Activated T-helper 9 cell treated with anti-CD3 and anti-CD28 coated beads, Interleukin-2, amount 50 U/mL, for 16 hours (primary cell): ENCODE results near the gene KNOP1.
"Not testable (repeated sequence)": the region's sequence is repeated elsewhere in the genome, so short reads cannot be mapped to it uniquely, and the experiment has no call there.

ENCODE experiments used
- DNase-seq: peaks from one replicate; pipeline ENCODE4 v3.0.0-alpha.2; 2020; ENCODE audit warnings: low read depth

The KNOP1 gene

DNA sequence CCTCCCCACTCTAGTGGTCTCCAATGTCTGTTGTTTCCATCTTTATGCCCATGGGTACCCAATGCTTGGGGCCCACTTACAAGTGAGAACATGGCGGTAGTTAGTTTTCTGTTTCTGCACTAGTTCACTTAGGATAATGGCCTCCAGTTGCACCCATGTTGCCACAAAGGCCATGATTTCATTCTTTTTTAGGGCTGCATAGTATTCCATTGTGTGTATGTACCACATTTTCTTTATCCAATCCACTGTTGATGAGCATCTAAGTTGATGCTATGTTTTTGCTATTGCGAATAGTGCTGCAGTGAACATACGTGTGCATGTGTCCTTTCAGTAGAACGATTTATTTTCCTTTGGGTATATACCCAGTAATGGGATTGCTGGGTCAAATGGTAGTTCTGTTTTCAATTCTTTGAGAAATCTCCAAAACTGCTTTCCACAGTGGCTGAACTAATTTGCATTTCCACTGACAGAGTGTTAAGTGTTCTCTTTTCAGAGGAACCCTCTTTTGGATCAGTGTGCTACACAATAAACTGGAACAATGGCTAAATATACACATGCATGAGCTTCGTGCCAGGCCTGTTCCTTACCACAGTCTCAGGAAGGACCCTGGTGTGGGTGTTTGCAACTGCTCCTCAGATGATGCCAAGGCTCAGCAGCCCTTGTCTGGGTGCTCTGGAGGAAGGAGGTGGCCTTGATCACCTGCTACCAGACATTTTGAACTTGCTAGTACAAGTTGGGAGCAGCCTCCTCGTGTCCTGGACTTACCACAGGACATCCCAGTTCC, 34.4 kb downstream of the KNOP1 start:
- no peak for DNase-seq

DNA sequence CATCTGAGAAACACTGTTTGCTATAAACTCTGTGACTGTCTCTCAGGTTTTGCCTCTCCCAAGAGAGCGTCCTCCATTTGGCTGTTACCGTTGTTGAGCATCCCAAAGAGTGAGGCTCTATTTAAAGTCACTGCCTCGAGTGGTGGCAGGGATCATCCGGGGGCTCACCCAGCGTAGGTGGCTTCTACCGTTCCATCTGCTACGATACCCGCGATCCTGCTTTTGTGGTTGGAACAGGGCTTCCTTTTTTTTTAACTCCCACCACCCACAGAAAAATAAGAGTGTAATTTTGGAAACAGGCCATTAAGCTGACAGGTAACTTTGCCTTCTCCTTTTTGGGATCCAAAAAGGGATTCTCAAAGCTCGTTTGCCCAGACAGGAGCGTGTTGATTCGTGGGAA, 36.4 kb downstream of the KNOP1 start:
- no peak for DNase-seq

DNA sequence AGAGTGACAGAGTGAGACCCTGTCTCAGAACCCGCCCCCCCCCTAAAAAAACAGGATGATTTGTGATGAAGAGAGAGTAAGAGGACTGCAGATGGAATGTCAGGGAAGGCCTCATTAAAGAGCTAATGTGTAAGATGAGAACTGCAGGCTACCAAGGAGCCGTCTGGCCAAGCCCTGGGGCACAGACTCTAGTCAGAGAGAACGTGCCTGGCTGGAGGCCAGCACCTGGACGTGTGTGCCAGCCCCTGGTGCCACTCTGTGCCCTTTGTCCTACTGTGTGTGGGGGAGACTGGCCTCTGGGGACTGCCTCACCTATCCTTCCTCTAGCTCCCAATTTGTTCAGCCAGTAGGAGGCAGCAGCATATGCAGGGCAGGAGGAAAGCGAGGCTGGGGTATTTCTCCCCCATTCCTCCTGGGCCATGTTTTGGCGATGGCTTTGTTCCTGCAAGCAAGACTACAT, 37.1 kb downstream of the KNOP1 start:
- no peak for DNase-seq

- not testable (repeated sequence) for DNase-seq
Measured at GRCh38 chr16:19679281-19679680, 38.7 kb downstream of the KNOP1 start.

GRCh38 chr16:19678804-19679203, 39.2 kb downstream of the KNOP1 start:
- no peak for DNase-seq

- DNase-seq = no peak
Measured at GRCh38 chr16:19677402-19677801, 40.6 kb downstream of the KNOP1 start.

- DNase-seq = no peak
Measured at GRCh38 chr16:19674485-19674884, 43.5 kb downstream of the KNOP1 start.

- DNase-seq = no peak
Measured at GRCh38 chr16:19672378-19672777, 45.6 kb downstream of the KNOP1 start.

- DNase-seq = no peak
Measured at GRCh38 chr16:19666477-19666876, 51.5 kb downstream of the KNOP1 start.

DNA sequence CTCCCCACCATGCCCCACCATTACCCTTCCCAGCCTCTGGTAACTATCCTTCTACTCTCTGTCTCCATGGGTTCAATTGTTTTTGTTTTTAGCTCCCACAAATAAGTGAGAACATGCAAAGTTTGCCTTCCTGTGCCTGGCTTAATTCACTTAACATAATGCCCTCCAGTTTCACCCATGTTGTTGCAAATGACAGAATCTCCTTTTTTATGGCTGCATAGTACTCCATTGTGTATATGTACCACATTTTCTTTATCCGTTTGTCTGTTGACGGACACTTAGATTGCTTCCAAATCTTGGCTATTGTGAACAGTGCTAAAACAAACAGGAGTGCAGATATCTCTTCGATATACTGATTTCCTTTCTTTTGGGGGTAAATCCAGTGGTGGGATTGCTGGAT, 52.7 kb downstream of the KNOP1 start:
- not testable (repeated sequence) for DNase-seq

DNA sequence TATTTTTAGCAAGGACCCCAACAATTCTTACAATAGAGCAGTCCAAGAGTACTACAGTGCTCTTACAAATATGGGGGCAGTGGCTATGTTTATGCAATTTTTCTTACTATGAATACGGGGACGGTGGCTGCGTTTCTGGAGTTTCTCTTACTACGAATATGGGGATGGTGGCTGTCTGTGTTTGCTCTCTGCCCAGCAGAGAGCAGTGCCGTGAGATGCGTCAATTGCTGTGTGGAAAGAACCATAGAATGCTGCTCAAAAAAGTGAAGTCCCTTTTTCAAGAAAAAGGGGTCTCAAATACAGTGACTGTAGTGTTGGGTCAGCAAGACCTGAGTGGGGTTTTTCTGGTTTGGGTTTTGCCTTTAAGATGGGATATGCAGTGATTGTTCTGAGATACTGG, 53.9 kb downstream of the KNOP1 start:
- DNase-seq = no peak

DNA sequence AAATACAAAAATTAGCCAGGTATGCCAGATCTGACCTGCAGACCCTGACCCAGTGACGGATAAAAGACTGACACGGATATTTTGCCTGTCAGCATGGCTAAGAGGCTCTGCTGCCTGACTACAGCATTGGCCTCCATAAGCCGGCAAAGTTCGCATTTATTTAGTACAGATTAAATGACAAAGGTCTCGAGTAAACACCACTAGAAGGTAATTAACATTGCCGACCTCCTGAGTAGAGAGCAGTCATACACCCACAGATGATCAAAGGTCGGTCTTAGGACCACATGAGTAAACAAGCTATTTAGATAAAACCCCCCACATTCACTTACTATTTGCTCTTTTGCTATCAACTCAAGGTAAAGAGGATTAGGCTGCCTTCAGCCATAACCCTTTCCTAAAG, 55.7 kb downstream of the KNOP1 start:
- no peak for DNase-seq

DNA sequence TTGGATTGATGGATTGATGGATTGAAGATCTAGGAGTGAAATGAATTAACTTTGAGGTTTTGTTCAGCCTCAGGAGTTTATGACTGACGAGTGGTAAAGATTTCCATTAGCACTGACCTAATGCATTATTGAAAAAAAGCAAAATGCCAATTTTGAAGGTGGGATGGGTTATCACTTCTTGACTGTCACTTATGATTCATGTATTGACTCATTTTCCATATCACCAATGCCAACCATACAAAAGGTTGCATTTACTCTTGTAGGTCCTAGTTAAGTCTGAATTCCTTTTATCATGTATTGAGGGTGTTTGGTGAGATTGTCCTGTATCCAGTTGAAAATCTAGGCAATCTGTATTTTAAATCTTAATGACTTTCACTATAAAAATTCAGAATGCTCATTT, 57.6 kb downstream of the KNOP1 start:
- no peak for DNase-seq

GRCh38 chr16:19659554-19659953, 58.5 kb downstream of the KNOP1 start:
- DNase-seq = no peak

DNA sequence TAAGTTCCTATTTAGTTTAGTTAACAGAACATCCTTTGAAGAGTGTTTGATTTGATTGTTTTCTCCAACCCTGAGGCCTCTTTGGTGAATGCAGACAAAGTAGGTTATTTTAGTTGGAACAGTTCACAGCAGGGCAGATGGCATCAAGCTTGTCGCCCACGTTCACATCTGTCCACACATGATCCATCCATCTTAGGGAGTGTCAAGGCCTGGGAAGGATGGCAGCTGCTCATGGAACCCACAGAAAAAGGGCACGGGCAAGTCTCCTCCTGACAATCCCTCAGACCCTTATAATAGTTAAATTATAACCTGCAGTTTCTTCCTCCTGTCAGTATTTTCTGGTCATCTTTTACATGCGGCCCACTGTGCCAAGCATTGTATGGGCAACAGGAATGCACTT, 60.2 kb downstream of the KNOP1 start:
- no peak for DNase-seq

- DNase-seq = no peak
Measured at GRCh38 chr16:19655242-19655777, 62.7 kb downstream of the KNOP1 start.

DNA sequence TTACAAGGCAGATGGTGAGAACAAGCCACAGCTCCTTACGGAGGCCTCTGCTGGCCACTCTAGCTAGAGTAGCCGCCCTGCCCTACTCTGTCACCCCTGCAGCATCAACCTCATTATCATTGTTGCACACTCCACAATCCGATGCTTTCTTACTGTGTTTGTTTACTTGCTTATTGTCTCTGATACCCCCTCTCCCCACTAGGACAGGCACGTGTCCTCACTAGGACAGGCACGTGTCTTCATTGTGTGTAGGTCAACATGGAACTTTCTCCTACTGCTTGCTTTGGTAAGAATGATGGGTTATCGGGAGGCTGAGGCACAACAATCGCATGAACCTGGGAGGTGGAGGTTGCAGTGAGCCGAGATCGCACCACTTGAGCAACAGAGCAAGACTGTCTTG, 63.9 kb downstream of the KNOP1 start:
- no peak for DNase-seq
